ENCODE data around the gene ZNF525.
A peak's percentile ranks its signal among the peaks of the same experiment; 100 is the strongest.

DNA sequence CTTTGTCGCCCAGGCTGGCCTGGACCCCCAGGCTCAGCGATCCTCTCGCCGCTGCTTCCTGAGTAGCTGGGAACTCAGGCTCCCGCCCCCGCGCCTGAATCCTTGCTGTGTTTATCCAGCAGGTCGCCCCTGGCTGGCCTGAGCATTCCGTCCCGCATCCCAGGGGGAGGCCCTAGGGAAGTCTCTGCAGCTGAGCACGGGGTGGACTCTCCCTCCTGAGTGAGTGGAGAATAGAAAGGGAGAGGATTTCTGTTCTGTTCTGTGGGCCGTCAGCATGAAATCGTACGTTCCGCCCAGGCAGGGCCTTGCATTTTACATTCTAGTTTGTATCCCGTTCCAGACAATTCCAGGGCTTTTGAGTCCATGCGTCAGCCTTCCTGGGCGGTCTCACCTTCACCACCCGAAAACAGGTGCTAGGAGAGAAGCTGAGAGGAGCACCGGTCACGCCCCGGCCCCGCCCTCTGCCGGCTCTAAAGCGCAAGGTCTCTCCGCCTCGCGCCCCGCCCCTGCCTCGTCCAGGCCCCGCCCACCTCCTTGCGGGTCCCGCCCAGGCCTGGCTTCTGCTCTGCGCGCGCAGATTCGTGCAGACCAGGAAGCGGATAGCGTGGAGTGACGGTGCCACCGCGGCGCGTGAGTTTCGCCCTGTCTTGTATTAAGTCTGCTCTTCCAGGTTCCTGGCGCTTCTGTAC is 66.0 kb downstream of the ZNF525 start, which contains the start of gene ZNF761:
- TF ChIP-seq, protein P1, sequence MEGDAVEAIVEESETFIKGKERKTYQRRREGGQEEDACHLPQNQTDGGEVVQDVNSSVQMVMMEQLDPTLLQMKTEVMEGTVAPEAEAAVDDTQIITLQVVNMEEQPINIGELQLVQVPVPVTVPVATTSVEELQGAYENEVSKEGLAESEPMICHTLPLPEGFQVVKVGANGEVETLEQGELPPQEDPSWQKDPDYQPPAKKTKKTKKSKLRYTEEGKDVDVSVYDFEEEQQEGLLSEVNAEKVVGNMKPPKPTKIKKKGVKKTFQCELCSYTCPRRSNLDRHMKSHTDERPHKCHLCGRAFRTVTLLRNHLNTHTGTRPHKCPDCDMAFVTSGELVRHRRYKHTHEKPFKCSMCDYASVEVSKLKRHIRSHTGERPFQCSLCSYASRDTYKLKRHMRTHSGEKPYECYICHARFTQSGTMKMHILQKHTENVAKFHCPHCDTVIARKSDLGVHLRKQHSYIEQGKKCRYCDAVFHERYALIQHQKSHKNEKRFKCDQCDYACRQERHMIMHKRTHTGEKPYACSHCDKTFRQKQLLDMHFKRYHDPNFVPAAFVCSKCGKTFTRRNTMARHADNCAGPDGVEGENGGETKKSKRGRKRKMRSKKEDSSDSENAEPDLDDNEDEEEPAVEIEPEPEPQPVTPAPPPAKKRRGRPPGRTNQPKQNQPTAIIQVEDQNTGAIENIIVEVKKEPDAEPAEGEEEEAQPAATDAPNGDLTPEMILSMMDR (IDR thresholded peaks at IDR 0.05), result peak; percentile 17; the same call in 1 of the 2 replicates
- TF ChIP-seq, protein P2, sequence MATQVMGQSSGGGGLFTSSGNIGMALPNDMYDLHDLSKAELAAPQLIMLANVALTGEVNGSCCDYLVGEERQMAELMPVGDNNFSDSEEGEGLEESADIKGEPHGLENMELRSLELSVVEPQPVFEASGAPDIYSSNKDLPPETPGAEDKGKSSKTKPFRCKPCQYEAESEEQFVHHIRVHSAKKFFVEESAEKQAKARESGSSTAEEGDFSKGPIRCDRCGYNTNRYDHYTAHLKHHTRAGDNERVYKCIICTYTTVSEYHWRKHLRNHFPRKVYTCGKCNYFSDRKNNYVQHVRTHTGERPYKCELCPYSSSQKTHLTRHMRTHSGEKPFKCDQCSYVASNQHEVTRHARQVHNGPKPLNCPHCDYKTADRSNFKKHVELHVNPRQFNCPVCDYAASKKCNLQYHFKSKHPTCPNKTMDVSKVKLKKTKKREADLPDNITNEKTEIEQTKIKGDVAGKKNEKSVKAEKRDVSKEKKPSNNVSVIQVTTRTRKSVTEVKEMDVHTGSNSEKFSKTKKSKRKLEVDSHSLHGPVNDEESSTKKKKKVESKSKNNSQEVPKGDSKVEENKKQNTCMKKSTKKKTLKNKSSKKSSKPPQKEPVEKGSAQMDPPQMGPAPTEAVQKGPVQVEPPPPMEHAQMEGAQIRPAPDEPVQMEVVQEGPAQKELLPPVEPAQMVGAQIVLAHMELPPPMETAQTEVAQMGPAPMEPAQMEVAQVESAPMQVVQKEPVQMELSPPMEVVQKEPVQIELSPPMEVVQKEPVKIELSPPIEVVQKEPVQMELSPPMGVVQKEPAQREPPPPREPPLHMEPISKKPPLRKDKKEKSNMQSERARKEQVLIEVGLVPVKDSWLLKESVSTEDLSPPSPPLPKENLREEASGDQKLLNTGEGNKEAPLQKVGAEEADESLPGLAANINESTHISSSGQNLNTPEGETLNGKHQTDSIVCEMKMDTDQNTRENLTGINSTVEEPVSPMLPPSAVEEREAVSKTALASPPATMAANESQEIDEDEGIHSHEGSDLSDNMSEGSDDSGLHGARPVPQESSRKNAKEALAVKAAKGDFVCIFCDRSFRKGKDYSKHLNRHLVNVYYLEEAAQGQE (IDR thresholded peaks at IDR 0.05; ENCODE audit: insufficient read depth in 1 of 2, low read depth in 2 of 2, low read length in 1 of 2), result no peak
- TF ChIP-seq POLR2AphosphoS5 (IDR thresholded peaks at IDR 0.05; ENCODE audit: low read depth, low read length) (peak; percentile 97), TCF7L2 (IDR thresholded peaks at IDR 0.05; ENCODE audit: low read depth, low read length) (no peak)

Measured in Panc1 (cell line).